Measurements from ENCODE around the gene MRPL49.

The MRPL49 gene

GRCh38 chr11:65103476-65103875, 18.6 kb upstream of the MRPL49 start:
- no peak for DNase-seq

- DNase-seq: no peak
These were observed 17.5 kb upstream of the MRPL49 start for GRCh38 chr11:65104628-65105027.

GRCh38 chr11:65107078-65107477, 15.0 kb upstream of the MRPL49 start:
- DNase-seq: no peak

- DNase-seq: no peak
These were observed 14.2 kb upstream of the MRPL49 start for GRCh38 chr11:65107751-65108468.

- DNase-seq: no peak
These were observed 13.5 kb upstream of the MRPL49 start for GRCh38 chr11:65108469-65109123.

GRCh38 chr11:65109231-65110198, 12.6 kb upstream of the MRPL49 start:
- no peak for DNase-seq

GRCh38 chr11:65110354-65110861, 11.7 kb upstream of the MRPL49 start:
- peak; percentile 93 to 100 (median 96) for DNase-seq

GRCh38 chr11:65111159-65111743, 10.9 kb upstream of the MRPL49 start:
- DNase-seq: no peak

GRCh38 chr11:65111744-65112545, 10.2 kb upstream of the MRPL49 start, which contains the start of gene TM7SF2:
TM7SF2 (plus strand) TSS chr11:65111872; CDS start chr11:65112016, 144 bp downstream.
- peak; percentile 61 to 92 (median 74) for DNase-seq

- peak; percentile 50 to 76 (median 54) for DNase-seq
These were observed 9.4 kb upstream of the MRPL49 start for GRCh38 chr11:65112546-65113360.

GRCh38 chr11:65113361-65113756, 8.8 kb upstream of the MRPL49 start:
- no peak for DNase-seq

- no peak for DNase-seq
These were observed 8.3 kb upstream of the MRPL49 start for GRCh38 chr11:65113839-65114238.

GRCh38 chr11:65114538-65115171, 7.5 kb upstream of the MRPL49 start:
- DNase-seq: no peak

- no peak for DNase-seq
These were observed 6.6 kb upstream of the MRPL49 start for GRCh38 chr11:65115361-65116082.

- DNase-seq: peak in 3 of 4 experiments; percentile 36 to 58 (median 41)
These were observed 5.5 kb upstream of the MRPL49 start for GRCh38 chr11:65116370-65117205.

GRCh38 chr11:65117206-65118096, 4.7 kb upstream of the MRPL49 start, which contains the start of gene ZNHIT2:
ZNHIT2 (minus strand) TSS chr11:65117701; CDS start chr11:65117653, 48 bp downstream.
- DNase-seq: peak; percentile 99 to 100 (median 100)

- no peak for DNase-seq
These were observed 3.9 kb upstream of the MRPL49 start for GRCh38 chr11:65118097-65118837.

Measured in activated naive CD4-positive, alpha-beta T cell (primary cell).